CD4-positive, alpha-beta T cell treated with Interleukin-15 for 1 hour (primary cell): ENCODE measurements around the gene ARPP19.
A peak's percentile ranks its signal among the peaks of the same experiment; 100 is the strongest.
"Not testable (repeated sequence)": the region's sequence is repeated elsewhere in the genome, so short reads cannot be mapped to it uniquely, and the experiment has no call there.

Experiments
- DNase-seq: peaks from one replicate; pipeline ENCODE4 v3.0.0-alpha.2; 2020

Gene ARPP19

GRCh38 chr15:52546031-52546751 lies 22.6 kb downstream of the ARPP19 start:
- DNase-seq, result no peak

- DNase-seq, result no peak
These were observed 28.3 kb downstream of the ARPP19 start for GRCh38 chr15:52540374-52541012.

- no peak for DNase-seq
These were observed 31.4 kb downstream of the ARPP19 start for GRCh38 chr15:52537459-52537858.

GRCh38 chr15:52532427-52532826 lies 36.4 kb downstream of the ARPP19 start:
- no peak for DNase-seq

GRCh38 chr15:52529940-52530339 lies 38.9 kb downstream of the ARPP19 start:
- no peak for DNase-seq

- DNase-seq, result no peak
These were observed 39.4 kb downstream of the ARPP19 start for GRCh38 chr15:52529341-52529924.

GRCh38 chr15:52528564-52529340 lies 40.1 kb downstream of the ARPP19 start, which contains the start of gene MYO5A:
TSS of gene MYO5A (minus strand) at chr15:52528880. CDS start at chr15:52528806, 74 bp downstream.
- DNase-seq, result peak; percentile 86

- DNase-seq, result peak; percentile 26
These were observed 40.8 kb downstream of the ARPP19 start for GRCh38 chr15:52527911-52528563.

GRCh38 chr15:52527196-52527910 lies 41.5 kb downstream of the ARPP19 start:
- no peak for DNase-seq

GRCh38 chr15:52524223-52525136 lies 44.4 kb downstream of the ARPP19 start:
- DNase-seq, result no peak

GRCh38 chr15:52523647-52524046 lies 45.2 kb downstream of the ARPP19 start:
- no peak for DNase-seq

GRCh38 chr15:52523192-52523591 lies 45.6 kb downstream of the ARPP19 start:
- no peak for DNase-seq

- DNase-seq, result no peak
These were observed 47.1 kb downstream of the ARPP19 start for GRCh38 chr15:52521682-52522081.

GRCh38 chr15:52520421-52520820 lies 48.4 kb downstream of the ARPP19 start:
- no peak for DNase-seq

GRCh38 chr15:52518487-52519371 lies 50.1 kb downstream of the ARPP19 start:
- DNase-seq, result no peak

GRCh38 chr15:52517014-52517413 lies 51.8 kb downstream of the ARPP19 start:
- no peak for DNase-seq

- no peak for DNase-seq
These were observed 53.5 kb downstream of the ARPP19 start for GRCh38 chr15:52515343-52515742.

- DNase-seq, result no peak
These were observed 54.3 kb downstream of the ARPP19 start for GRCh38 chr15:52514482-52514881.

- DNase-seq, result not testable (repeated sequence)
These were observed 56.0 kb downstream of the ARPP19 start for GRCh38 chr15:52512869-52513268.

GRCh38 chr15:52511084-52511483 lies 57.7 kb downstream of the ARPP19 start:
- DNase-seq, result no peak
